HepG2 (cell line): ENCODE measurements around the gene L2HGDH. TPM values are rescaled to one million over a fixed set of nuclear protein-coding genes. Genes with fewer than 3 reads are reported as not detected.

Source experiments
- FOSL1 ChIP-seq: sonication (generic); formaldehyde crosslinking; IDR thresholded peaks from 2 replicates; pipeline ENCODE4 v1.9.0; 2021; ENCODE audit warnings: missing genetic modification reagents, borderline replicate concordance
- HDAC1 ChIP-seq: sonication (generic); formaldehyde crosslinking; IDR thresholded peaks from 2 replicates; pipeline ENCODE4 v1.5.1; 2020; ENCODE audit warnings: mild to moderate bottlenecking, missing genetic modification reagents
- HNF4G ChIP-seq, 2 experiments: sonication (generic) in 1 of 2; formaldehyde crosslinking in 1 of 2; IDR thresholded peaks; 2 replicates each; pipeline versions ENCODE4 v1.4.0 to v1.6.1; 2011 to 2020; ENCODE audit warnings: borderline replicate concordance in 2 of 2, low read depth in 2 of 2, mild to moderate bottlenecking in 2 of 2, low read length in 1 of 2, missing genetic modification reagents in 1 of 2, moderate library complexity in 1 of 2
- JUNB ChIP-seq: sonication (generic); formaldehyde crosslinking; IDR thresholded peaks from 2 replicates; pipeline ENCODE4 v1.8.0; 2022; ENCODE audit warnings: missing genetic modification reagents, mild to moderate bottlenecking, borderline replicate concordance
- KAT2B ChIP-seq: fragments of 150-350 bp; IDR thresholded peaks from 2 replicates; pipeline ENCODE4 v1.6.1; 2014; ENCODE audit warnings: low read depth, low read length, borderline replicate concordance
- PHF8 ChIP-seq: sonication (generic); formaldehyde crosslinking; IDR thresholded peaks from 2 replicates; pipeline ENCODE4 v1.5.0; 2020; ENCODE audit warnings: missing genetic modification reagents
- REL ChIP-seq: sonication (generic); formaldehyde crosslinking; conservative IDR thresholded peaks from 2 replicates; pipeline ENCODE4 v1.8.0; 2022; ENCODE audit warnings: mild to moderate bottlenecking, missing genetic modification reagents, moderate library complexity
- RNF219 ChIP-seq: sonication (generic); formaldehyde crosslinking; IDR thresholded peaks from 2 replicates; pipeline ENCODE4 v1.5.0; 2020; ENCODE audit warnings: mild to moderate bottlenecking, missing genetic modification reagents
- U2AF1 ChIP-seq: fragments of 200-400 bp; formaldehyde crosslinking; optimal IDR thresholded peaks from 2 replicates; pipeline ENCODE3; 2017; ENCODE audit warnings: mild to moderate bottlenecking, low read depth, low read length
- UBTF ChIP-seq: sonication (generic); formaldehyde crosslinking; IDR thresholded peaks from 2 replicates; pipeline ENCODE4 v1.4.0; 2020; ENCODE audit warnings: mild to moderate bottlenecking, missing genetic modification reagents
- ZBTB25 ChIP-seq: IDR thresholded peaks from 2 replicates; pipeline ENCODE4 v1.6.1; 2018; ENCODE audit warnings: missing genetic modification reagents
- ZNF432 ChIP-seq: sonication (generic); formaldehyde crosslinking; IDR thresholded peaks from 2 replicates; pipeline ENCODE4 v1.5.0; 2020; ENCODE audit warnings: missing genetic modification reagents, mild to moderate bottlenecking, borderline replicate concordance
- ZNF598 ChIP-seq: sonication (generic); formaldehyde crosslinking; IDR thresholded peaks from 2 replicates; pipeline ENCODE4 v1.5.1; 2020; ENCODE audit warnings: mild to moderate bottlenecking, missing genetic modification reagents, borderline replicate concordance
- ZNF761 ChIP-seq: sonication (generic); formaldehyde crosslinking; conservative IDR thresholded peaks from 2 replicates; pipeline ENCODE4 v1.4.0; 2020; ENCODE audit warnings: mild to moderate bottlenecking, missing genetic modification reagents
- ZSCAN30 ChIP-seq: sonication (generic); formaldehyde crosslinking; IDR thresholded peaks from 2 replicates; pipeline ENCODE4 v1.5.0; 2020; ENCODE audit warnings: mild to moderate bottlenecking, missing genetic modification reagents
- polyA plus RNA-seq, 8 experiments: library from polyadenylated mRNA; depleted of rRNA in 3 of 8; stranded (reverse) in 7 of 8; unstranded in 1 of 8; fragments of >200 nt; fragmentation: Illumina TruSeq in 4 of 8; extraction: Trizol in 4 of 8; gene quantifications; 2 replicates each; pipeline versions ENCODE4 v1.2.1 to v1.2.3, GENCODE V29; 2011 to 2016; ENCODE audit warnings: low read depth in 4 of 8, missing spikeins in 1 of 8, mixed read lengths in 1 of 8; ENCODE audit not compliant: insufficient read depth in 1 of 8
- total RNA-seq, 5 experiments: library from RNA; depleted of rRNA; stranded (reverse); fragments of >200 nt; fragmentation: Illumina TruSeq; extraction: Trizol; gene quantifications; 2 replicates each; pipeline ENCODE4 v1.2.3, GENCODE V29; 2016; ENCODE audit warnings: low read depth in 1 of 5
- TF ChIP-seq, protein P1 (sequence below): sonication (generic); formaldehyde crosslinking; IDR thresholded peaks from 2 replicates; pipeline ENCODE4 v1.5.0; 2020; ENCODE audit warnings: mild to moderate bottlenecking, missing genetic modification reagents, borderline replicate concordance
- TF ChIP-seq, protein P2 (sequence below): sonication (generic); formaldehyde crosslinking; IDR thresholded peaks from 2 replicates; pipeline ENCODE4 v1.5.0; 2020; ENCODE audit warnings: missing genetic modification reagents

L2HGDH gene
- total and polyA plus RNA-seq, 2 of the 13 experiments (the other 11 are each of a cell fraction or from before 2014, with no cell fraction given): 3.3 to 5.0 TPM

DNA sequence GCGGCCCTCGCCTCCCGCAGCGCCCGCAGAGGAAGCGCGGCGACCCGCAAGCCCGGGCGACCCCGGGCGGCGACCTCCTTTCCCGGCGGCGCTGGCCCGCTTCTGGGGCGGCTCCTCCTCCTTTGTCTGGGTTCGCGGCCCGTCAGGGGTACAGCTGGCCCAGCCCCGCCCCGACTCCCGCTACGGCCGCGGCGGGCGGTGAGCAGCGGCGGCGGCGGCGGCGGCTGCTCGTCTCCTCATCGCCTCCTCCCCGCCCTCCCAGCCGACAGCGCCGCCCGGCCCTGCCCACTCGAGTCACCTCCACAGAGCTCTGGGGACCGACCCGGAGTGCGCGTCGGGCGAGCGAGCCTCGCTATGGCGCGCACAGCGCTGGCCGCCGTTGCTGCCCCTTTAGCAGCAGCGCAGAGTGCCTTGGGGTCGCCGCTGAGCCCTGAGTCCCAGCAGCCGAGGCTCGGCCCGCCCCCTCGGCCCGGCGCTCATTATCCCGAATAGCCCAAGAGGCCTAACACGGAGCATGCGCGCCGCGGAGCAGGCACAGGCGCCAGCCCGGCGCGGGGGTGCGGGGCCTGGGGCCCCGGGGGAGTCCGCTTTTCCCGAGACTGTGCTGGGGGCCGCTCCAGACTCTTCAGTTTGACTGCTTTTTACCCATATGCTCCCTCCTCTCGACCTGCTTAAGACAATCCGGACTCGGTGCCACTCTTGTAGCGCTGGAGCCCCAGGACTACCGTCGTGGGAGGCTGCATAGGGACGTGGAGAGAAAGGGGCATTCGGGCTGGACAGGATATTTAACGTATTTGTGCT lies 80.4 kb downstream of the L2HGDH start, which contains the start of gene SOS2 (continued):
- TF ChIP-seq, protein P1, sequence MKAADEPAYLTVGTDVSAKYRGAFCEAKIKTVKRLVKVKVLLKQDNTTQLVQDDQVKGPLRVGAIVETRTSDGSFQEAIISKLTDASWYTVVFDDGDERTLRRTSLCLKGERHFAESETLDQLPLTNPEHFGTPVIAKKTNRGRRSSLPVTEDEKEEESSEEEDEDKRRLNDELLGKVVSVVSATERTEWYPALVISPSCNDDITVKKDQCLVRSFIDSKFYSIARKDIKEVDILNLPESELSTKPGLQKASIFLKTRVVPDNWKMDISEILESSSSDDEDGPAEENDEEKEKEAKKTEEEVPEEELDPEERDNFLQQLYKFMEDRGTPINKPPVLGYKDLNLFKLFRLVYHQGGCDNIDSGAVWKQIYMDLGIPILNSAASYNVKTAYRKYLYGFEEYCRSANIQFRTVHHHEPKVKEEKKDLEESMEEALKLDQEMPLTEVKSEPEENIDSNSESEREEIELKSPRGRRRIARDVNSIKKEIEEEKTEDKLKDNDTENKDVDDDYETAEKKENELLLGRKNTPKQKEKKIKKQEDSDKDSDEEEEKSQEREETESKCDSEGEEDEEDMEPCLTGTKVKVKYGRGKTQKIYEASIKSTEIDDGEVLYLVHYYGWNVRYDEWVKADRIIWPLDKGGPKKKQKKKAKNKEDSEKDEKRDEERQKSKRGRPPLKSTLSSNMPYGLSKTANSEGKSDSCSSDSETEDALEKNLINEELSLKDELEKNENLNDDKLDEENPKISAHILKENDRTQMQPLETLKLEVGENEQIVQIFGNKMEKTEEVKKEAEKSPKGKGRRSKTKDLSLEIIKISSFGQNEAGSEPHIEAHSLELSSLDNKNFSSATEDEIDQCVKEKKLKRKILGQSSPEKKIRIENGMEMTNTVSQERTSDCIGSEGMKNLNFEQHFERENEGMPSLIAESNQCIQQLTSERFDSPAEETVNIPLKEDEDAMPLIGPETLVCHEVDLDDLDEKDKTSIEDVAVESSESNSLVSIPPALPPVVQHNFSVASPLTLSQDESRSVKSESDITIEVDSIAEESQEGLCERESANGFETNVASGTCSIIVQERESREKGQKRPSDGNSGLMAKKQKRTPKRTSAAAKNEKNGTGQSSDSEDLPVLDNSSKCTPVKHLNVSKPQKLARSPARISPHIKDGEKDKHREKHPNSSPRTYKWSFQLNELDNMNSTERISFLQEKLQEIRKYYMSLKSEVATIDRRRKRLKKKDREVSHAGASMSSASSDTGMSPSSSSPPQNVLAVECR: peak; percentile 93
- TF ChIP-seq HDAC1 (CRISPR knock-in tag): peak; percentile 68
- TF ChIP-seq HNF4G (IDR thresholded peaks at IDR 0.05; ENCODE audit: borderline replicate concordance, low read depth, low read length): no peak
- peak; percentile 35; the same call in 1 of the 2 replicates for TF ChIP-seq HNF4G (CRISPR knock-in tag; IDR thresholded peaks at IDR 0.05; ENCODE audit: borderline replicate concordance, low read depth)
- TF ChIP-seq ZNF432 (CRISPR knock-in tag): no peak
- TF ChIP-seq U2AF1: no peak
- TF ChIP-seq PHF8 (CRISPR knock-in tag): peak; percentile 90
- TF ChIP-seq KAT2B: no peak
- TF ChIP-seq, protein P2, sequence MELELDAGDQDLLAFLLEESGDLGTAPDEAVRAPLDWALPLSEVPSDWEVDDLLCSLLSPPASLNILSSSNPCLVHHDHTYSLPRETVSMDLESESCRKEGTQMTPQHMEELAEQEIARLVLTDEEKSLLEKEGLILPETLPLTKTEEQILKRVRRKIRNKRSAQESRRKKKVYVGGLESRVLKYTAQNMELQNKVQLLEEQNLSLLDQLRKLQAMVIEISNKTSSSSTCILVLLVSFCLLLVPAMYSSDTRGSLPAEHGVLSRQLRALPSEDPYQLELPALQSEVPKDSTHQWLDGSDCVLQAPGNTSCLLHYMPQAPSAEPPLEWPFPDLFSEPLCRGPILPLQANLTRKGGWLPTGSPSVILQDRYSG (CRISPR knock-in tag): no peak
- no peak for TF ChIP-seq REL (CRISPR knock-in tag)
- no peak for TF ChIP-seq ZSCAN30 (CRISPR knock-in tag)
- TF ChIP-seq FOSL1 (CRISPR knock-in tag): no peak
- TF ChIP-seq ZBTB25: no peak; the same call in 1 of the 2 replicates
- TF ChIP-seq JUNB: no peak
- peak; percentile 90 for TF ChIP-seq ZNF761 (CRISPR knock-in tag)
- no peak; the same call in 1 of the 2 replicates for TF ChIP-seq RNF219 (CRISPR knock-in tag)
- TF ChIP-seq ZNF598: peak; percentile 19; the same call in 1 of the 2 replicates
- peak; percentile 90 for TF ChIP-seq UBTF (CRISPR knock-in tag)
